ENCODE data around the gene KRT73. TPM values are rescaled to one million over a fixed set of nuclear protein-coding genes. Genes with fewer than 3 reads are reported as not detected.

KRT73 gene
- total RNA-seq, 1 experiment from 2014 or later = not detected

GRCh38 chr12:52590021-52590420 is 28.3 kb downstream of the KRT73 start:
- no peak overlapping the region for H3K27ac Mint-ChIP-seq
- Histone ChIP-seq H3K14ac (ENCODE audit: insufficient read depth, low read length) (no peak overlapping the region), H3K23me2 (ENCODE audit: insufficient read length, low read depth, low read length, poor library complexity, severe bottlenecking) (no peaks in the 10 kb centered on the region), H2BK120ac (ENCODE audit: low read depth, low read length, poor library complexity, severe bottlenecking) (no peak overlapping the region), H3K18ac (ENCODE audit: insufficient read length, low read depth, low read length) (no peak overlapping the region), H3K9me3 (ENCODE audit: control insufficient read depth, low read depth, low read length) (peaks cover 15% of the 10 kb centered on the region), H4K8ac (replicated peaks; ENCODE audit: insufficient read length, low read depth, low read length) (no peak overlapping the region), H3K4me1 (ENCODE audit: insufficient read depth, low read length) (no peaks in the 10 kb centered on the region), H3K4me2 (ENCODE audit: insufficient read depth, insufficient read length, low read length) (no peak overlapping the region), H3K79me2 (ENCODE audit: insufficient read depth, low read length) (no peaks in the 10 kb centered on the region), H3K27ac (ENCODE audit: insufficient read length, low read depth, low read length) (no peak overlapping the region), H2BK12ac (ENCODE audit: insufficient read length, low read depth, low read length) (no peak overlapping the region), H3K9ac (ENCODE audit: extremely low read depth, insufficient read length, low read length) (no peak overlapping the region), H3K4ac (ENCODE audit: low read depth, low read length) (no peak overlapping the region), H3T11ph (ENCODE audit: low read length) (no peak overlapping the region), H3K79me1 (ENCODE audit: insufficient read depth, low read depth, low read length, poor library complexity, severe bottlenecking) (no peaks in the 10 kb centered on the region), H3K56ac (ENCODE audit: insufficient read length, low read depth, low read length) (no peak overlapping the region), H2BK20ac (ENCODE audit: low read depth, low read length, poor library complexity, severe bottlenecking) (no peak overlapping the region), H2AFZ (ENCODE audit: low read length) (no peak overlapping the region), H2BK15ac (ENCODE audit: low read depth, low read length) (no peak overlapping the region), H4K20me1 (ENCODE audit: control insufficient read depth, insufficient read depth, insufficient read length) (no peaks in the 10 kb centered on the region), H4K5ac (ENCODE audit: insufficient read length, low read depth, low read length) (no peak overlapping the region), H2BK5ac (ENCODE audit: insufficient read length, low read length) (no peak overlapping the region), H2AK5ac (ENCODE audit: insufficient read length, low read length) (no peak overlapping the region), H3K27me3 (ENCODE audit: insufficient read depth, low read length) (no peaks in the 10 kb centered on the region), H4K91ac (ENCODE audit: insufficient read length, low read depth, low read length) (no peak overlapping the region), H3K23ac (ENCODE audit: insufficient read length, low read depth, low read length) (no peak overlapping the region)
- no peak for TF ChIP-seq CTCF (conservative IDR thresholded peaks at IDR 0.05)
- peaks cover 26 to 39% of the 10 kb centered on the region in 2 experiments for H3K9me3 Mint-ChIP-seq
- H3K27me3 Mint-ChIP-seq (ENCODE audit: low read depth) = peaks cover 21% of the 10 kb centered on the region
- H3K36me3 Mint-ChIP-seq (ENCODE audit: insufficient read depth in 1 of 3, low read depth in 3 of 3) = peaks cover 3 to 13% (median 11%) of the 10 kb centered on the region in 3 experiments
- no peak for DNase-seq
- WGBS (ENCODE audit: extremely low coverage, insufficient read length, low lambda C conversion rate) = no CpG with 5 or more reads among the region's 6 CpGs
- H3K4me3 Mint-ChIP-seq = no peak overlapping the region
- no peaks in the 10 kb centered on the region for H3K4me1 Mint-ChIP-seq
